ENCODE results near the gene MED12. TPM values are rescaled to one million over a fixed set of nuclear protein-coding genes. Genes with fewer than 3 reads are reported as not detected.

MED12 gene
- polyA plus RNA-seq, 3 donors = 2.4 to 17.8 (median 5.0) TPM

- Histone ChIP-seq H2AFZ (ENCODE audit: insufficient read depth, low read depth, low read length, poor library complexity, severe bottlenecking) (peak overlapping the region; percentile 76), H3K4me1 (ENCODE audit: control insufficient read depth in 1 of 2, insufficient read depth in 2 of 2, low read length in 2 of 2) (peaks cover 24% of the 10 kb centered on the region in 2 donors), H3K27ac (ENCODE audit: low read depth in 1 of 2, low read length in 2 of 2) (no peak overlapping the region), H3K27me3 (ENCODE audit: control insufficient read depth in 2 of 2, insufficient read depth in 2 of 2, low read length in 2 of 2) (no peaks in the 10 kb centered on the region), H3K9ac (ENCODE audit: insufficient read depth, low read length, poor library complexity, severe bottlenecking) (no peak overlapping the region), H3K9me3 (replicated peaks in 1 of 2; ENCODE audit: control insufficient read depth in 1 of 2, insufficient read depth in 1 of 2, low read length in 2 of 2) (no peaks in the 10 kb centered on the region), H3K4me3 (replicated peaks in 1 of 3; ENCODE audit: low read depth in 2 of 3, low read length in 3 of 3) (no peak overlapping the region), H4K20me1 (ENCODE audit: insufficient read depth, low read length) (no peaks in the 10 kb centered on the region), H3K36me3 (replicated peaks in 1 of 2; ENCODE audit: control insufficient read depth in 1 of 2, insufficient read depth in 2 of 2, low read length in 2 of 2) (peaks cover 16 to 25% of the 10 kb centered on the region in 2 donors), H3K4me2 (replicated peaks; ENCODE audit: extremely low read depth, low read length, poor library complexity, severe bottlenecking) (no peak overlapping the region), H3K79me2 (ENCODE audit: insufficient read depth, low read length) (peaks cover 5% of the 10 kb centered on the region)
- no peak overlapping the region for H3K27ac Mint-ChIP-seq
- DNase-seq = no peak
- H3K27me3 Mint-ChIP-seq (ENCODE audit: low read depth in 3 of 3) = peaks cover 0 to 4% (median 0%) of the 10 kb centered on the region in 3 donors
- 100% methylated on average over 2 of the region's 10 CpGs for WGBS (ENCODE audit: insufficient coverage)
- H3K4me1 Mint-ChIP-seq = peaks cover 18% of the 10 kb centered on the region
- peaks cover 14 to 17% of the 10 kb centered on the region in 2 donors for H3K36me3 Mint-ChIP-seq
- H3K4me3 Mint-ChIP-seq = no peak overlapping the region
- intact Hi-C loops (cut with micrococcal nuclease) = loop anchor here in 1 of 2 donors (5.0 kb wide), 1 partner anchor 65 kb away; no protein-coding TSS in a partner anchor
- TF ChIP-seq CTCF (IDR thresholded peaks at IDR 0.05) = no peak
- H3K9me3 Mint-ChIP-seq = peaks cover 0 to 5% (median 2%) of the 10 kb centered on the region in 7 donors
Measured at GRCh38 chrX:71117358-71117757, 1.0 kb upstream of the MED12 start.

GRCh38 chrX:71118985-71119535, 664 bp downstream of the MED12 start:
- Mint-ChIP-seq H3K27me3 (ENCODE audit: low read depth in 3 of 3) (peaks cover 0 to 4% (median 0%) of the 10 kb centered on the region in 3 donors), H3K27ac (peak overlapping the region; percentile 40 to 96 (median 89))

More at GRCh38 chrX:71118985-71119535, 664 bp downstream of the MED12 start:
- H4K20me1 ChIP-seq (ENCODE audit: insufficient read depth, low read length) = no peaks in the 10 kb centered on the region
- peak overlapping the region; percentile 79 to 86 for H3K4me3 Mint-ChIP-seq
- WGBS (ENCODE audit: insufficient coverage) = 0% methylated on average over 3 of the region's 17 CpGs
- no peaks in the 10 kb centered on the region for H3K9me3 ChIP-seq (replicated peaks in 1 of 2; ENCODE audit: control insufficient read depth in 1 of 2, insufficient read depth in 1 of 2, low read length in 2 of 2)
- no peaks in the 10 kb centered on the region for H3K27me3 ChIP-seq (ENCODE audit: control insufficient read depth in 2 of 2, insufficient read depth in 2 of 2, low read length in 2 of 2)
- intact Hi-C loops (cut with micrococcal nuclease) = loop anchor here in 1 of 2 donors (2.0 to 5.0 kb wide), 2 partner anchors 16 to 63 kb away; no protein-coding TSS in a partner anchor
- H3K4me3 ChIP-seq (replicated peaks in 1 of 3; ENCODE audit: low read depth in 2 of 3, low read length in 3 of 3) = peak overlapping the region; percentile 81 to 89 (median 86)
- H3K4me1 Mint-ChIP-seq = peaks cover 14% of the 10 kb centered on the region
- H3K9me3 Mint-ChIP-seq = peaks cover 0 to 5% (median 2%) of the 10 kb centered on the region in 7 donors
- H3K4me2 ChIP-seq (replicated peaks; ENCODE audit: extremely low read depth, low read length, poor library complexity, severe bottlenecking) = peak overlapping the region; percentile 68
- no peak for DNase-seq
- peak overlapping the region; percentile 90 for H3K9ac ChIP-seq (ENCODE audit: insufficient read depth, low read length, poor library complexity, severe bottlenecking)
- peaks cover 31 to 42% of the 10 kb centered on the region in 2 donors for H3K36me3 ChIP-seq (replicated peaks in 1 of 2; ENCODE audit: control insufficient read depth in 1 of 2, insufficient read depth in 2 of 2, low read length in 2 of 2)
- peaks cover 18 to 19% of the 10 kb centered on the region in 2 donors for H3K4me1 ChIP-seq (ENCODE audit: control insufficient read depth in 1 of 2, insufficient read depth in 2 of 2, low read length in 2 of 2)
- peak overlapping the region; percentile 79 to 86 for H3K27ac ChIP-seq (ENCODE audit: low read depth in 1 of 2, low read length in 2 of 2)
- peak overlapping the region; percentile 76 for H2AFZ ChIP-seq (ENCODE audit: insufficient read depth, low read depth, low read length, poor library complexity, severe bottlenecking)
- peaks cover 27 to 35% of the 10 kb centered on the region in 2 donors for H3K36me3 Mint-ChIP-seq
- H3K79me2 ChIP-seq (ENCODE audit: insufficient read depth, low read length) = peaks cover 5% of the 10 kb centered on the region
- no peak for TF ChIP-seq CTCF (IDR thresholded peaks at IDR 0.05)
